ENCODE data around the gene CACNA1G. TPM values are rescaled to one million over a fixed set of nuclear protein-coding genes. Genes with fewer than 3 reads are reported as not detected.

Gene CACNA1G
- total RNA-seq, 6 experiments from 2014 or later: not detected

- no peak overlapping the region for H3K27ac ChIP-seq
- no peak for ATAC-seq
- TF ChIP-seq CTCF (IDR thresholded peaks at IDR 0.05) (no peak), POLR2A (IDR thresholded peaks at IDR 0.05) (no peak)
- peaks cover 0 to 9% (median 0%) of the 10 kb centered on the region in 4 donors for H3K4me1 ChIP-seq
- no peak overlapping the region for H3K4me3 ChIP-seq
- H3K9me3 ChIP-seq: no peaks in the 10 kb centered on the region
- 18% methylated on average over 7 of the region's 10 CpGs for WGBS (ENCODE audit: insufficient coverage, low coverage, low lambda C conversion rate, missing lambda C conversion rate)
- intact Hi-C loops (cut with DNase I): loop anchor here in 1 of 2 donors (5.0 kb wide), 1 partner anchor 52 kb away; no protein-coding TSS in a partner anchor
- no peak for DNase-seq
- H3K36me3 ChIP-seq: no peaks in the 10 kb centered on the region
- H3K27me3 ChIP-seq: peaks cover 4 to 14% of the 10 kb centered on the region in 2 donors
Observed at GRCh38 chr17:50565402-50566350, 5.2 kb downstream of the CACNA1G start.

- no peak overlapping the region for H3K4me3 ChIP-seq
- intact Hi-C loops (cut with DNase I): loop anchor here in 1 of 2 donors (5.0 kb wide), 1 partner anchor 50 kb away; no protein-coding TSS in a partner anchor
- H3K4me1 ChIP-seq: no peaks in the 10 kb centered on the region
- H3K9me3 ChIP-seq: no peaks in the 10 kb centered on the region
- no peaks in the 10 kb centered on the region for H3K36me3 ChIP-seq
- H3K27ac ChIP-seq: no peak overlapping the region
- DNase-seq (no peak), ATAC-seq (no peak)
- WGBS (ENCODE audit: insufficient coverage, low coverage, low lambda C conversion rate, missing lambda C conversion rate): 0% methylated on average over 1 of the region's 2 CpGs
- H3K27me3 ChIP-seq: peaks cover 0 to 5% of the 10 kb centered on the region in 2 donors
- TF ChIP-seq POLR2A (IDR thresholded peaks at IDR 0.05) (no peak), CTCF (IDR thresholded peaks at IDR 0.05) (no peak)
Observed at GRCh38 chr17:50566886-50567285, 6.4 kb downstream of the CACNA1G start.

GRCh38 chr17:50568659-50569058 lies 8.1 kb downstream of the CACNA1G start:
- H3K27ac ChIP-seq: no peak overlapping the region
- H3K27me3 ChIP-seq: no peaks in the 10 kb centered on the region
- ATAC-seq (no peak), DNase-seq (no peak)
- H3K36me3 ChIP-seq: no peaks in the 10 kb centered on the region
- no peaks in the 10 kb centered on the region for H3K4me1 ChIP-seq
- intact Hi-C loops (cut with DNase I): loop anchor here in 1 of 2 donors (5.0 kb wide), 1 partner anchor 49 kb away; no protein-coding TSS in a partner anchor
- 67% methylated on average over 1 of the region's 12 CpGs for WGBS (ENCODE audit: insufficient coverage, low coverage, low lambda C conversion rate, missing lambda C conversion rate)
- no peak overlapping the region for H3K4me3 ChIP-seq
- H3K9me3 ChIP-seq: no peaks in the 10 kb centered on the region
- no peak for TF ChIP-seq CTCF (IDR thresholded peaks at IDR 0.05)

GRCh38 chr17:50569592-50569991 lies 9.1 kb downstream of the CACNA1G start:
- no CpG with 5 or more reads among the region's 7 CpGs for WGBS (ENCODE audit: insufficient coverage, low coverage, low lambda C conversion rate, missing lambda C conversion rate)
- Histone ChIP-seq H3K27me3 (no peaks in the 10 kb centered on the region), H3K4me1 (no peaks in the 10 kb centered on the region), H3K27ac (no peak overlapping the region), H3K4me3 (no peak overlapping the region), H3K36me3 (no peaks in the 10 kb centered on the region), H3K9me3 (no peaks in the 10 kb centered on the region)
- DNase-seq (no peak), ATAC-seq (no peak)
- no peak for TF ChIP-seq POLR2A (IDR thresholded peaks at IDR 0.05)
- intact Hi-C loops (cut with DNase I): loop anchor here in 1 of 2 donors (5.0 kb wide), 1 partner anchor 48 kb away; no protein-coding TSS in a partner anchor

- no peaks in the 10 kb centered on the region for H3K36me3 ChIP-seq
- no peak overlapping the region for H3K27ac ChIP-seq
- H3K4me1 ChIP-seq: no peaks in the 10 kb centered on the region
- H3K4me3 ChIP-seq: no peak overlapping the region
- ATAC-seq: no peak
- 66% methylated on average over 7 of the region's 8 CpGs for WGBS (ENCODE audit: insufficient coverage, low coverage, low lambda C conversion rate, missing lambda C conversion rate)
- intact Hi-C loops (cut with DNase I): no loop called here
- no peak for TF ChIP-seq POLR2A (IDR thresholded peaks at IDR 0.05)
- TF ChIP-seq CTCF (IDR thresholded peaks at IDR 0.05): no peak
- DNase-seq: no peak
- H3K9me3 ChIP-seq: no peaks in the 10 kb centered on the region
- H3K27me3 ChIP-seq: no peaks in the 10 kb centered on the region
Observed at GRCh38 chr17:50570032-50570431, 9.5 kb downstream of the CACNA1G start.

Data from right lobe of liver (tissue), 6 donors.